ENCODE results near the gene GRSF1.
"Not testable (repeated sequence)": the region's sequence is repeated elsewhere in the genome, so short reads cannot be mapped to it uniquely, and the experiment has no call there.

GRSF1 gene, protein sequence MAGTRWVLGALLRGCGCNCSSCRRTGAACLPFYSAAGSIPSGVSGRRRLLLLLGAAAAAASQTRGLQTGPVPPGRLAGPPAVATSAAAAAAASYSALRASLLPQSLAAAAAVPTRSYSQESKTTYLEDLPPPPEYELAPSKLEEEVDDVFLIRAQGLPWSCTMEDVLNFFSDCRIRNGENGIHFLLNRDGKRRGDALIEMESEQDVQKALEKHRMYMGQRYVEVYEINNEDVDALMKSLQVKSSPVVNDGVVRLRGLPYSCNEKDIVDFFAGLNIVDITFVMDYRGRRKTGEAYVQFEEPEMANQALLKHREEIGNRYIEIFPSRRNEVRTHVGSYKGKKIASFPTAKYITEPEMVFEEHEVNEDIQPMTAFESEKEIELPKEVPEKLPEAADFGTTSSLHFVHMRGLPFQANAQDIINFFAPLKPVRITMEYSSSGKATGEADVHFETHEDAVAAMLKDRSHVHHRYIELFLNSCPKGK

GRCh38 chr4:70839589-70840093 lies at the start of gene GRSF1:
Gene GRSF1 (minus strand): TSS chr4:70839890. CDS start chr4:70839827, 63 bp downstream.
- peak; percentile 96 for DNase-seq (ENCODE audit: low spot score)

DNA sequence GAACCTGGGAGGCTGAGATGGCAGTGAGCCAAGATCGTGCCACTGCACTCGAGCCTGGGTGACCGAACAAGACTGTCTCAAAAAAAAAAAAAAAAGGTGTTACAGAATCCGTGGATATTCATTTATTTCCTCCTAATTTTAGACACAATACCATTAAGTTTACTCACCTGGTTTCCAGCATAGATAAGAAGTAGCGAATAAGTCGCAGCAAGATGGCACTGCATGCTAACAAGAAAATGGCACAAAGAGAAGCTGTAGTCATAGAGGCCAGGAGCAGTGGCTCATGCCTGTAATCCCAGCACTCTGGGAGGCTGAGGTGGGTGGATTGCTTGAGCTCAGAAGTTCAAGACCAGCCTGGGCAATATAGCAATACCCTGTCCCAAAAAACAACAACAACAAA lies 45.5 kb upstream of the GRSF1 start:
- no peak for DNase-seq (ENCODE audit: low spot score)

GRCh38 chr4:70880739-70881138 lies 41.0 kb upstream of the GRSF1 start:
- no peak for DNase-seq (ENCODE audit: low spot score)

DNA sequence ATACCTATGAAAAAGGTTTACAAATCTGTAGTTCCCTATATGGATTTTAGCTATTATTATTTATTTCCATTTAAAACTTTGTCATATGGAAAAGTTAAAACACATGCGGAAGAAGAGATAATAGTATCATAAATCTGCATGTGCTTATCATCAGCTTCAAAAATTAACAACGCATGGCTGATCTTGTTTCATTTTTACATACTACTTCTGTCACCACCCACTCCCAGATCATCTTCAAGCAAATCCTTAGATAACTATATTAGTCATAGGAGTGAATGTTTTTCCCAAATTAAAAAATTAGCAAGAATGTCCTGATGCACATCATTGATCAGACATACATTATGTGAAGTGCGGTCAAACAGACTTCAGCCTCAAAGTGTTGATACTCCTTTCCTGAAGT lies 37.9 kb upstream of the GRSF1 start:
- no peak for DNase-seq (ENCODE audit: low spot score)

- DNase-seq (ENCODE audit: low spot score), result no peak
Measured at GRCh38 chr4:70874268-70875156, 34.8 kb upstream of the GRSF1 start.

DNA sequence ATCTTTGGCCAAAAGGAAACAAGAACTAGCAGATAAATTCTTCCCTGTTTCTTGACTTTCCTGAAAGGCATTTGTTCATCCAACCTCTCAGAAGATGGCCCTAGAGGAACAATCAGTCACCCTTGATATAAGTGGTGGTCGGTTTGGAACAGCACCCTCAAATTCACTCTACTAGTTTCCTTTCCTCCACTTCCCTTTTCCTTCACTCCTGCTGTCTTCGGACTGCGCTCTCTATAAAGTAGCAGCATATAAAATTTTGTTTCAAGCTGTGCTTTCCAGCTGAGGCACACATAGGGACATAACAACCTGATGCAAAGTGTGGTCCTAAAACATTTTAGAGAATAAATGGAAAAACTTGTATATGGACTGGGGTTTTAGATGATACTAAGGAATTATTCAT lies 33.5 kb upstream of the GRSF1 start:
- DNase-seq (ENCODE audit: low spot score), result no peak

- no peak for DNase-seq (ENCODE audit: low spot score)
Measured at GRCh38 chr4:70868778-70869177, 29.1 kb upstream of the GRSF1 start.

DNA sequence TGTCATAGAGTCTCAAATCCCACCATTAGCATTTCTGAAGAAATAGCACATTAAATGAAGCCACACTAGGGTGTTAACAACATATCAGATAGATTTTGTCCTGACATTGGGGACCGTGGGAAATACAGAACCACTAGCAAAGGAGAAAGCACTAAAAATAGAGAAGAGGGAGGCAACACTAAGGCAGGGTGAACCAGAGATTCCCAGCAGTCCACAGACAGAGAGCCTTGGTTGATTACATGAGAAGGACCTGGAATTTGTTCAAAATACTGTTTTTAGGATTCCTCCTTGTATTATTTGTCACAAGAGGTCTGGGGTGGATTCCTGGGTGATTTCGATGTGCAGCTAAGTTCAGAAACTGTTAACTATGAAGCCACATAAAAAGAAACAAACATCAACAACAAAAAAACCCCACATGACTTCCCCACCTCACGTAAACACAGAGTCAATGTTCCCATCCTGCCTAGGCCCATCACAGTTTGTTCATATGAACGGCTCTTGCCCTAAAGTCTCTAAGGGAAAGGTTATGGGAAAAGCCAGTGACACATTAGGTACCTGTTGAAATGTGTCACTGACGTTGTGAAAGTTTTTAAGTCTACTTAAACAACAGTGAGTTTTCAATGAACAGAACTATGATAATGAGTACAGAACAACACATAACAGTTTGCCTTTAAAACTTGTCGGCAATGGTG lies 23.6 kb upstream of the GRSF1 start:
- no peak for DNase-seq (ENCODE audit: low spot score)

GRCh38 chr4:70859066-70859465 lies 19.4 kb upstream of the GRSF1 start:
- DNase-seq (ENCODE audit: low spot score), result no peak

DNA sequence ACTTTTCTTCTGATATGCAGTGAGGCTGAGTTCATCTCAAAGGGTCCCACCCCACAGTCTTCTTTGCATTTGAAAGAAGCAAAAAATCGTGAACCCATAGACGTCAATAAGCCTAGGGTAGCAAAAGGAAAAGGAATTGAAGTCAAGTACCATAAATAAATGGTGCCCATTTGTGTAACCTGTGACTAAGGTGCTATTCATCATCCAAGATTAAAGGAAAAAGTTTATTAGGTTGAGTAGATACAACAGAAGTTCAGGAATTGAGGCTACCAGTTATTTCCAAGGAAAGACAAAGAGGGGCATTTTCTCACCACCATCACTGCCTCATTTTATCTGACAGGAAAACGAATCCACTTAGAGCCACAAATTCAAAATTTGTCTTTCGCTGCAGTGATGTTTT lies 18.8 kb upstream of the GRSF1 start:
- no peak for DNase-seq (ENCODE audit: low spot score)

DNA sequence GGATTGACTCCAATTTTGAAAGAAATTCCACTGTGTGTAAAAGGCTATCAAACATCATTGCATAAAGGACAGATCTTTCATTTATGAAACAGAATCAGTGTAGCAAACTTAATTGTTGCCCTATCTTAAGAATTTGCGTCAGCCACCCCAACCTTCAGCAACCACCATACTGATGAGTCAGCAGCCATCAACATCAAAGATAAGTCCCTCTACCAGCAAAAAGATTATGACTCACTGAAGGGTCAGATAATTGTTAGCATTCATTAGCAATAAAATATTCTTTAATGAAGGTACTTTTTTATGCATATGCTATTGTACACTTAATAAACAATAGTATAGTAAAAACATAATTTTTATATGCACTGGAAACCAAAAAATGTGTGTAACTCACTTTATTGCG lies 15.8 kb upstream of the GRSF1 start:
- no peak for DNase-seq (ENCODE audit: low spot score)

- no peak for DNase-seq (ENCODE audit: low spot score)
Measured at GRCh38 chr4:70849291-70849690, 9.6 kb upstream of the GRSF1 start.

- no peak for DNase-seq (ENCODE audit: low spot score)
Measured at GRCh38 chr4:70844180-70844579, 4.5 kb upstream of the GRSF1 start.

DNA sequence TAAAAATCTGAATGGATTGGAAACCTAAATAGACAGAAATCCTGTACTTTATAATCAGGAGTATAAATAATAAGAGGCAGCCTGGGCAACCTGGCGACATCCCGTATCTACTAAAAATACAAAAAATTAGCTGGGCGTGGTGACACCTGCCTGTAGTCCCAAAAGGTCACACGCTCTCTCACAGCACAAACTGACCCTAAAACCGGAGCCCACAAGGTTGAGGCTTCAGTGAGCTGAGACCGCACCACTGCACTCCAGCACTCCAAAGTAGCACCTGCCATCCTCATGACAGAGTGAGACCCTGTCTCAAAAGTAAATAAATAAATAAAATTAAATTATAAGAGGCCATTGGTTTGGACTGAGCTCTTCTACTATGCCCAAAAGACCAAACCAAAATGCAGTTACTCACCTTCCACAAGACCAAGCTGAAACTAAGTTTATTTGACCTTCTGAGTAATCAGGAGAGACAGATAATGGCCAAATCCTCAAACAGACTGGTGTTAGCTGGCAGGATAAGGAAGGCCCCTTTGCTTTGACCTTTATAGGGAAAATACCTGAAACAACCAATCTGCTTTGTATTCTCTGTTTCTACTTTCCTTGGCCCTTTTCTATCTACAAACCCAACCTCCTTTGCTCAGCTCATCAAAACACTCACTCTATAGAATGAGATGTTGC lies 3.2 kb upstream of the GRSF1 start:
- no peak for DNase-seq (ENCODE audit: low spot score)

DNA sequence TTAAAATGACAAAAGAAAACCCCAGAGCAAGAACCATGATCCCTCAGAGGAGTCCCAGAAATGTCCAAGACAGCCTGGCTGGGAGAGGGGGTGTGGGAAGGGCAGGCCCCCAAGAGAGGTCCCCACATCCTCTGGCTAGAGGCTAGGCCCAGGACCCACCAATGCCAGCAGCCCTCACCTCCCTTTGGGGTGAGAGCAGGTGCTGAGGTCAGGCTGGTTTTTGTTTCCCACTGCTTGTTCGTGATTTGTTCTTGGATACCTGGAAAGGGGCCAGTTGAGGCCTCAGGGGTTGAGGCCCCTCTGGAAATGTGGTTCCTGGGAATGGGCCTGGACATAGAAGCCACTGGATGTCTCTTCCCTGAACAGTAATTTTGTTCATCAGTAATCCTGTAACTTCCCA lies 2.3 kb upstream of the GRSF1 start:
- no peak for DNase-seq (ENCODE audit: low spot score)

- no peak for DNase-seq (ENCODE audit: low spot score)
Measured at GRCh38 chr4:70841211-70841610, 1.5 kb upstream of the GRSF1 start.

- DNase-seq (ENCODE audit: low spot score), result not testable (repeated sequence)
Measured at GRCh38 chr4:70840631-70841030, 941 bp upstream of the GRSF1 start.

DNA sequence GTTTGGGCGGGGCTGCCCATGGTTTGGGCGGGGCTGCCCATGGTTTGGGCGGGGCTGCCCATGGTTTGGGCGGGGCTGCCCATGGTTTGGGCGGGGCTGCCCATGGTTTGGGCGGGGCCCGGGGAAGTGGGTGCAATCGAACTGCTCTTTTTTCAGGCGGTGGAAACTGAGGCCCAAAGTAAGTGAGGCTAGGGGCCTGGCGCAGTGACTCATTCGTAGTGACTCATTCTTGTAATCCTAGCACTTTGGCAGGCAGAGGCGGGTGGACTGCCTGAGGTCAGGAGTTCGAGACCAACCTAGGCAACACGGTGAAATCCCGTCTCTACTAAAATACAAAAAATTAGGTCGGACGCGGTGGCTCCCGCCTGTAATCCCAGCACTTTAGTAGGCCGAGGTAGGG lies 447 bp upstream of the GRSF1 start:
- DNase-seq (ENCODE audit: low spot score), result peak; percentile 51

DNA sequence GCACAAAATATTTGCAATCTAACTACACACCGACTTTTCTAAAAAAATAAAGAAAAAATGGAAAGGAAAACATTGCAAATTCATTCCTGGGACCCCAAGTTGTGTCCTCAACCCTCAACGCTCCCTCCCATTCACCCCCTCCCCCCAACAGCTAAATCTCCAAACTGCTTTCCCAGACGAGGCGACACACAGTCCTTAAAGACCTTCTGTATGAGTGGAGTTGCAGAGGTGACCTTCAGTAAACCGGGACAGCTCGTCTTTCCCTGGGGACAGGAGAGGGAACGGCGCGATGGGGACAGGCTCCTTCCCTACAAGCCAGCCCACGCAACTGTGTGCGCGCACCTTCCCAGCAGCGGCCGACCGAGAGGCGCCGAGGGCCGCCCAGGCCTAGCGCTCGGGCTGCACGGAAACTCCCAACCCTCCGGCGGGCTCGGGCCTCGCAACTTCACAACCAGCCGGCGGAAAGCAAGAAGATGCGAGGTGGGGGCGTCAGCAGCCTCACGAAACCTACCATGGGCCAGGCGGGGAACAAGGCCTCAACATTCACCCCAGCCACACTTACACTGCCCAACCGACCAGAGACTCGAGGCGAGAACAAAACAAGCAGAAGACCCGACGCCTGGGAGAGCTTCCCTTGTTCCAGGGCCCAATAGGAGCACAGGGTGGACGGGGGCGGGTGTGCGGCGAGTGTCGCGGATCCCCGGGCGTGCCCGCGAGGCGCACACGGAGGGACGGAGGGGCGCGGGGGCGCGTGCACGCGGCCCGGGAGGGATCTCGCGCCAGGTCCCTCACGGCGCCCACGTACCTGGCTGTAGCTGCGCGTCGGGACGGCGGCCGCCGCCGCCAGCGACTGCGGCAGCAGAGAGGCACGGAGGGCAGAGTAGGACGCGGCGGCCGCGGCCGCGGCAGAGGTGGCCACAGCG lies 763 bp downstream of the GRSF1 start:
- peak; percentile 80 for DNase-seq (ENCODE audit: low spot score)

DNA sequence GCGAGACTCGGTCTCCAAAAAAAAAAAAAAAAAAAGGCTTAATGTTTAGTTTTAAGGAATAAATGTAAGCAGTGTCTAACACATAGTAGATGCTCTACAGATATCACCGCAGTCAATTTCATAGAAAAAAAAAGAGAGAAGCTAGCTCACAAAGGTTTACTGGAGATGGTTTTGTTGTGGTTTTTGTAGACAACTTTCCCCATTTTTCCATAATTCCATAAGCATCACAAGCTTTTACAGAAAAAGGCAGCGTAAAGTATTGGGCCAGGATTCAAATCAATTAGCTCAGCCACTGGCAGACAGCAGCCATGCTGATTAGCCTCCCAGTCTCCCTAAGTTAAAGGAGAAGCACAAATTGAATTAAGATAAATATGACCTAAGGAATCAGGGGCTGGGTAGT lies 1.5 kb downstream of the GRSF1 start:
- peak; percentile 28 for DNase-seq (ENCODE audit: low spot score)

- DNase-seq (ENCODE audit: low spot score), result no peak
Measured at GRCh38 chr4:70836081-70836480, 3.6 kb downstream of the GRSF1 start.
